ENCODE results near the gene RPS6KA5. TPM values are rescaled to one million over a fixed set of nuclear protein-coding genes. Genes with fewer than 3 reads are reported as not detected.
"Not testable (repeated sequence)": the region's sequence is repeated elsewhere in the genome, so short reads cannot be mapped to it uniquely, and the experiment has no call there.

Gene RPS6KA5
- polyA plus RNA-seq, 2 donors, result 0.83 to 2.3 TPM

- peaks cover 0 to 2% of the 10 kb centered on the region in 2 donors for H3K9me3 ChIP-seq (ENCODE audit: control insufficient read depth in 2 of 2, insufficient read depth in 1 of 2, low read depth in 1 of 2, low read length in 1 of 2)
- no peaks in the 10 kb centered on the region for H3K4me1 ChIP-seq (ENCODE audit: control insufficient read depth in 2 of 2, insufficient read depth in 2 of 2, low read length in 1 of 2)
- no peaks in the 10 kb centered on the region for H3K36me3 ChIP-seq (ENCODE audit: control insufficient read depth in 2 of 2, insufficient read depth in 2 of 2, low read length in 1 of 2)
- H3K27ac ChIP-seq (ENCODE audit: low read depth in 2 of 2, low read length in 1 of 2), result no peak overlapping the region
- H3K4me3 ChIP-seq (ENCODE audit: low read depth in 1 of 2, low read length in 2 of 2), result no peak overlapping the region
- no peaks in the 10 kb centered on the region for H3K27me3 ChIP-seq (ENCODE audit: control insufficient read depth in 1 of 2, insufficient read depth in 2 of 2, low read length in 2 of 2)
- 42 to 45% methylated on average over 1 of the region's 1 CpG for WGBS, 2 donors
These were observed 24.6 kb downstream of the RPS6KA5 start for GRCh38 chr14:91035855-91036254.

DNA sequence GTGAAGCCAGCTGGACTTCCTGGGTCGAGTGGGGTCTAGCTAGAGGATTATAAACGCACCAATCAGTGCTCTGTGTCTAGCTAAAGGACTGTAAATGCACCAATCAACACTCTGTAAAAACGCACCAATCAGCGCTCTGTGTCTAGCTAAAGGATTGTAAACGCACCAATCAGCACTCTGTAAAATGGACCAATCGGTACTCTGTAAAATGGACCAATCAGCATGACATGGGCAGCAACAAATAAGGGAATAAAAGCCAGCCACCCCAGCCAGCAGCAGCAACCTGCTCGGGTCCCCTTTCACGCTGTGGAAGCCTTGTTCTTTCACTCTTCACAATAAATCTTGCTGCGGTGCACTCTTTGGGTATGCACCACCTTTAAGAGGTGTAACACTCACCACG lies 26.1 kb downstream of the RPS6KA5 start:
- H3K9me3 ChIP-seq (ENCODE audit: control insufficient read depth in 2 of 2, insufficient read depth in 1 of 2, low read depth in 1 of 2, low read length in 1 of 2); H3K27ac ChIP-seq (ENCODE audit: low read depth in 2 of 2, low read length in 1 of 2): not testable (repeated sequence)

GRCh38 chr14:91032248-91032647 lies 28.2 kb downstream of the RPS6KA5 start:
- Histone ChIP-seq H3K27me3 (ENCODE audit: control insufficient read depth in 1 of 2, insufficient read depth in 2 of 2, low read length in 2 of 2) (no peaks in the 10 kb centered on the region), H3K36me3 (ENCODE audit: control insufficient read depth in 2 of 2, insufficient read depth in 2 of 2, low read length in 1 of 2) (no peaks in the 10 kb centered on the region), H3K27ac (ENCODE audit: low read depth in 2 of 2, low read length in 1 of 2) (no peak overlapping the region), H3K4me3 (ENCODE audit: low read depth in 1 of 2, low read length in 2 of 2) (no peak overlapping the region), H3K9me3 (ENCODE audit: control insufficient read depth in 2 of 2, insufficient read depth in 1 of 2, low read depth in 1 of 2, low read length in 1 of 2) (peaks cover 0 to 2% of the 10 kb centered on the region in 2 donors), H3K4me1 (ENCODE audit: control insufficient read depth in 2 of 2, insufficient read depth in 2 of 2, low read length in 1 of 2) (no peaks in the 10 kb centered on the region)
- WGBS, 2 donors, result 85 to 91% methylated on average over 3 of the region's 3 CpGs

More for the DNA sequence above, 26.1 kb downstream of the RPS6KA5 start:
- WGBS, 2 donors, result 73 to 74% methylated on average over 10 of the region's 10 CpGs
- not testable (repeated sequence) for H3K36me3 ChIP-seq (ENCODE audit: control insufficient read depth in 2 of 2, insufficient read depth in 2 of 2, low read length in 1 of 2); H3K27me3 ChIP-seq (ENCODE audit: control insufficient read depth in 1 of 2, insufficient read depth in 2 of 2, low read length in 2 of 2); H3K4me3 ChIP-seq (ENCODE audit: low read depth in 1 of 2, low read length in 2 of 2); H3K4me1 ChIP-seq (ENCODE audit: control insufficient read depth in 2 of 2, insufficient read depth in 2 of 2, low read length in 1 of 2)

DNA sequence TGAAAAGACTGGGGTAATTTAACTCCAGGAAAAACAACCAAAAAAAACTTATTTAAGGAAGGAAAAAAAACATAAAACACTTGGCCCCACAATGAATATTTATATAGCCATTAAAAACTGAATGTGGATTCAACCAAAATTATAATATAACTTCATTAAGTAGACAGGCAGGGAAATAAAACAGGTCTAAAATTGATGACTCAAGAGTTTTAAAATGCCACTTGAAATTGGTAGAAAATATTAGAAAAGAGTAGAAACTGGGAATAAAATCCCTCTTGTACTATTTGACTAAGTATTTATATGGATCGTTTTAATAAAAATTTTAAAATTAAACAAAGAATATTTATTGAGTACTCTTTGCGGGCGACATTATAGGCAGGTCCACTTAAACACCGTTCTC lies 28.8 kb downstream of the RPS6KA5 start:
- Histone ChIP-seq H3K36me3 (ENCODE audit: control insufficient read depth in 2 of 2, insufficient read depth in 2 of 2, low read length in 1 of 2) (no peaks in the 10 kb centered on the region), H3K9me3 (ENCODE audit: control insufficient read depth in 2 of 2, insufficient read depth in 1 of 2, low read depth in 1 of 2, low read length in 1 of 2) (peaks cover 0 to 2% of the 10 kb centered on the region in 2 donors), H3K27ac (ENCODE audit: low read depth in 2 of 2, low read length in 1 of 2) (no peak overlapping the region), H3K4me1 (ENCODE audit: control insufficient read depth in 2 of 2, insufficient read depth in 2 of 2, low read length in 1 of 2) (no peaks in the 10 kb centered on the region), H3K27me3 (ENCODE audit: control insufficient read depth in 1 of 2, insufficient read depth in 2 of 2, low read length in 2 of 2) (no peaks in the 10 kb centered on the region), H3K4me3 (ENCODE audit: low read depth in 1 of 2, low read length in 2 of 2) (no peak overlapping the region)
- WGBS, 2 donors, result 92 to 93% methylated on average over 4 of the region's 4 CpGs

DNA sequence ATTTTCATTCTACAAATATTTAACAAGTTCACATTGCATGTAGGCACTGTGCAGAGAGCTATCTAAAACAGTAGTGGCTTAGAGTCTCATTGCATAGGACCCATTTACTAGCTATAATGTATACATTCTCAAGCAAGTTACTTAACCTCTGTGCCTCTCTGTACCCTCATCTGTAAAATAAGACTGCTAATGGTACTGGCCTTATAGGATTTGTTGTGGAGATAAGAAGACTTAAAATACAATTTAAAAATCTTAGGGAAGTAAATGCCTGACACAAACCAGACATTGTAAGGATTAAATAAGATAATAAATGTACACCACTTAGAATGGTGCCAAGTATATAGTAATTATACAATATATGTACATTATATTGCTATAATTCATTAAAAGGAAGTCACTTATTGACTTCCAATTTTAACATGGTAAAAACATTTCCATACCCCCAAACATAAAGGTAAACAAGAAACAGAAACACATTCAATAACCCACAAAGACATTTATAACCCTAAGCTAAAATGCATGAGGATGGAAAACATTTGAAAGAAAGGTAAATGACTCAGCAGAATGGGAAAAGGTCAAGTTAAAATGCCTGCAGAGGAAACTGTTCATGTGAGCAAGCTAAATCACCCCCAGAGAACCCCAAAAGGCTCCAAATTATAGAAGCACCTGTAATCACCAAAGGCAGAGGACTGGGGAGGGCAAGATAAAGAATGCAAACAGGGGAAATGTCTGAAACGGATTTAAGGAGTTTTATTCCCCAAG lies 30.8 kb downstream of the RPS6KA5 start:
- Histone ChIP-seq H3K27me3 (ENCODE audit: control insufficient read depth in 1 of 2, insufficient read depth in 2 of 2, low read length in 2 of 2) (no peaks in the 10 kb centered on the region), H3K4me1 (ENCODE audit: control insufficient read depth in 2 of 2, insufficient read depth in 2 of 2, low read length in 1 of 2) (no peaks in the 10 kb centered on the region), H3K27ac (ENCODE audit: low read depth in 2 of 2, low read length in 1 of 2) (no peak overlapping the region), H3K4me3 (ENCODE audit: low read depth in 1 of 2, low read length in 2 of 2) (no peak overlapping the region), H3K36me3 (ENCODE audit: control insufficient read depth in 2 of 2, insufficient read depth in 2 of 2, low read length in 1 of 2) (no peaks in the 10 kb centered on the region), H3K9me3 (ENCODE audit: control insufficient read depth in 2 of 2, insufficient read depth in 1 of 2, low read depth in 1 of 2, low read length in 1 of 2) (peaks cover 0 to 2% of the 10 kb centered on the region in 2 donors)
- 75 to 77% methylated on average over 1 of the region's 1 CpG for WGBS, 2 donors

DNA sequence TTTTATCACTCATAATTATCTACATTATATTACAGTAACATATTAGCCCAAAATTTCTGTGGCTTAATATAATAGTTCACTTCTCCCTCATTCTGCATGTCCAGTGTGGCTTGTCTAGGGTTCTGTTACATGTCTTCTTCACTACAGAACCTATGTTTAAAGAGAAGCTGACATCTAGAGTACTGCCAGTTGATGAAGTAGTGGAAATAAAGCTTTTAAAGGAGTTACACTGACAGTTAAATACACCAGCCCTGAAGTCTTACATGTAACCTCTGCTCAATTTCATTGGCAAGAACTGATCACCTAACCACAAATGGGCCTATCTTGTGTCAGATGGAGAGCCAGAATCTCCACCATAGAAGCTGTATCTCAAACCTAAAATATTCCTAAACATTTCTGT lies 32.9 kb downstream of the RPS6KA5 start:
- H3K36me3 ChIP-seq (ENCODE audit: control insufficient read depth in 2 of 2, insufficient read depth in 2 of 2, low read length in 1 of 2), result no peaks in the 10 kb centered on the region
- H3K27ac ChIP-seq (ENCODE audit: low read depth in 2 of 2, low read length in 1 of 2), result no peak overlapping the region
- no peaks in the 10 kb centered on the region for H3K4me1 ChIP-seq (ENCODE audit: control insufficient read depth in 2 of 2, insufficient read depth in 2 of 2, low read length in 1 of 2)
- H3K27me3 ChIP-seq (ENCODE audit: control insufficient read depth in 1 of 2, insufficient read depth in 2 of 2, low read length in 2 of 2), result no peaks in the 10 kb centered on the region
- H3K4me3 ChIP-seq (ENCODE audit: low read depth in 1 of 2, low read length in 2 of 2), result no peak overlapping the region
- no peaks in the 10 kb centered on the region for H3K9me3 ChIP-seq (ENCODE audit: control insufficient read depth in 2 of 2, insufficient read depth in 1 of 2, low read depth in 1 of 2, low read length in 1 of 2)

GRCh38 chr14:91022622-91023028 lies 37.8 kb downstream of the RPS6KA5 start:
- not testable (repeated sequence) for H3K27me3 ChIP-seq (ENCODE audit: control insufficient read depth in 1 of 2, insufficient read depth in 2 of 2, low read length in 2 of 2); H3K9me3 ChIP-seq (ENCODE audit: control insufficient read depth in 2 of 2, insufficient read depth in 1 of 2, low read depth in 1 of 2, low read length in 1 of 2); H3K4me1 ChIP-seq (ENCODE audit: control insufficient read depth in 2 of 2, insufficient read depth in 2 of 2, low read length in 1 of 2); H3K36me3 ChIP-seq (ENCODE audit: control insufficient read depth in 2 of 2, insufficient read depth in 2 of 2, low read length in 1 of 2)
- Histone ChIP-seq H3K27ac (ENCODE audit: low read depth in 2 of 2, low read length in 1 of 2) (peak overlapping the region; percentile 78 to 92), H3K4me3 (ENCODE audit: low read depth in 1 of 2, low read length in 2 of 2) (peak overlapping the region; percentile 36 to 45)
- 44 to 50% methylated on average over 9 of the region's 9 CpGs for WGBS, 2 donors

DNA sequence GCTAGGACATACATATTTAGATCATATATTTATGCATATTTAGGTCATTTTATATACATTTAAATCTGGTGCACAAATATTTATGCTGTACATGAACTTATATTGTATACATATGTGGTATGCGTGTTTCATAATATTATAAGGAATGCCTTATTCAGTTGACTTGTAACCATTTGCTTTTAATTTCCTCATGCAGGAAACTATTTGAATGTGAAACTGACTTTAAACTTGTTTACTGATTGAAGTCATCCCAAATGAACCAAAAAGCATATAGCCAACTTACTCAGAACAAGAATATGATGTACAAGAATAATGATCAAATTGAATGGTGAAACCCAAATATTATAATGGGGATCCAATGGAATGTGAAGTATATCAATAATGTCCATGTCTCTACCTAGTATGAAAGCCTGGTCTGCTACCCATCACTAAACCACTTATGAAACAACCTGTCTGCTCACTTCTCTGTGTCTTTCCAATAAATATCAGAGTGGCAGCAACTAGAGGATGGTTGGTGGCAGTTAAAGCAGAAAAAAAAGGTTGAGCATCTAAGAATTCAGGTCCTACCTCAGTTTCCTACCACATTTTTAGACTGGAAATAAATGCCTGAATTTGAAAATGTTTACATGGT lies 38.3 kb downstream of the RPS6KA5 start:
- 88 to 92% methylated on average over 1 of the region's 1 CpG for WGBS, 2 donors
- Histone ChIP-seq H3K4me3 (ENCODE audit: low read depth in 1 of 2, low read length in 2 of 2) (peak overlapping the region in 1 of 2 donors; percentile 45), H3K27ac (ENCODE audit: low read depth in 2 of 2, low read length in 1 of 2) (peak overlapping the region; percentile 31 to 92), H3K27me3 (ENCODE audit: control insufficient read depth in 1 of 2, insufficient read depth in 2 of 2, low read length in 2 of 2) (no peaks in the 10 kb centered on the region), H3K4me1 (ENCODE audit: control insufficient read depth in 2 of 2, insufficient read depth in 2 of 2, low read length in 1 of 2) (no peaks in the 10 kb centered on the region), H3K9me3 (ENCODE audit: control insufficient read depth in 2 of 2, insufficient read depth in 1 of 2, low read depth in 1 of 2, low read length in 1 of 2) (no peaks in the 10 kb centered on the region), H3K36me3 (ENCODE audit: control insufficient read depth in 2 of 2, insufficient read depth in 2 of 2, low read length in 1 of 2) (no peaks in the 10 kb centered on the region)

- no peak overlapping the region for H3K4me3 ChIP-seq (ENCODE audit: low read depth in 1 of 2, low read length in 2 of 2)
- peak overlapping the region; percentile 32 to 41 for H3K27ac ChIP-seq (ENCODE audit: low read depth in 2 of 2, low read length in 1 of 2)
- no peaks in the 10 kb centered on the region for H3K4me1 ChIP-seq (ENCODE audit: control insufficient read depth in 2 of 2, insufficient read depth in 2 of 2, low read length in 1 of 2)
- no peaks in the 10 kb centered on the region for H3K9me3 ChIP-seq (ENCODE audit: control insufficient read depth in 2 of 2, insufficient read depth in 1 of 2, low read depth in 1 of 2, low read length in 1 of 2)
- no peaks in the 10 kb centered on the region for H3K36me3 ChIP-seq (ENCODE audit: control insufficient read depth in 2 of 2, insufficient read depth in 2 of 2, low read length in 1 of 2)
- H3K27me3 ChIP-seq (ENCODE audit: control insufficient read depth in 1 of 2, insufficient read depth in 2 of 2, low read length in 2 of 2), result no peaks in the 10 kb centered on the region
- 92 to 93% methylated on average over 3 of the region's 3 CpGs for WGBS, 2 donors
These were observed 39.3 kb downstream of the RPS6KA5 start for GRCh38 chr14:91021115-91021514.

DNA sequence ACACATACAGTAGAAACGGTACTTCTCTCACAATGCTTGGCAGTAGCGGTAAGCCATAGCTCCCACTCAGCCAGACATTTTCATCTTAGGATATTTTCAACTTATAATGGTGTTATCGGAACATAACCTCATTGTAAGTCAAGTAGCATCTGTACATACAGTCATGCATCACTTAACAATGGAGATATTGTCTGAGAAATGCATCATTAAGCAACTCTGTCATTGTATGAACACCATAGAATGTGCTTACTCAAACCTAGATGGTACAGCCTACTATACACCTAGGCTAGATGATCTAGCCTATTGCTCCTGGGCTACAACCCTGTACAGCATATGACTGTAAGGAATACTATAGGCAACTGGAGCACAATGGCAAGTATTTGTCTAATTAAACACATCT lies 40.8 kb downstream of the RPS6KA5 start:
- Histone ChIP-seq H3K36me3 (ENCODE audit: control insufficient read depth in 2 of 2, insufficient read depth in 2 of 2, low read length in 1 of 2) (no peaks in the 10 kb centered on the region), H3K4me3 (ENCODE audit: low read depth in 1 of 2, low read length in 2 of 2) (no peak overlapping the region), H3K4me1 (ENCODE audit: control insufficient read depth in 2 of 2, insufficient read depth in 2 of 2, low read length in 1 of 2) (no peaks in the 10 kb centered on the region), H3K27me3 (ENCODE audit: control insufficient read depth in 1 of 2, insufficient read depth in 2 of 2, low read length in 2 of 2) (no peaks in the 10 kb centered on the region), H3K27ac (ENCODE audit: low read depth in 2 of 2, low read length in 1 of 2) (no peak overlapping the region), H3K9me3 (ENCODE audit: control insufficient read depth in 2 of 2, insufficient read depth in 1 of 2, low read depth in 1 of 2, low read length in 1 of 2) (no peaks in the 10 kb centered on the region)
- WGBS, 2 donors, result 96 to 97% methylated on average over 3 of the region's 3 CpGs
